DOHH2 (cell line): ENCODE results near the gene GMDS.

Source experiments
- CTCF ChIP-seq: fragments of 200-600 bp; sonication (generic); IDR thresholded peaks from one replicate; pipeline ENCODE4 v1.5.1; 2014; ENCODE audit warnings: antibody characterized with exemption, mild to moderate bottlenecking, low read depth, low read length; ENCODE audit not compliant: poor library complexity, severe bottlenecking
- EZH2phosphoT487 ChIP-seq: fragments of 200-600 bp; sonication (generic); IDR thresholded peaks from 2 replicates; pipeline ENCODE4 v1.6.1; 2017; ENCODE audit warnings: borderline replicate concordance, mild to moderate bottlenecking, antibody characterized with exemption, low read length, moderate library complexity, mixed read lengths

GRCh38 chr6:1952740-1953360, 292.6 kb downstream of the GMDS start:
- TF ChIP-seq CTCF (no peak), EZH2phosphoT487 (no peak)
